SIG-M5 treated with dmso at 0.1 percent for 504 hours (cell line): ENCODE results near the gene LPP.

ENCODE experiments used
- DNase-seq: peaks from one replicate; lab custom pipeline; 2025; ENCODE audit not compliant: unreplicated experiment; lab: John Stamatoyannopoulos, UW

The LPP gene

DNA sequence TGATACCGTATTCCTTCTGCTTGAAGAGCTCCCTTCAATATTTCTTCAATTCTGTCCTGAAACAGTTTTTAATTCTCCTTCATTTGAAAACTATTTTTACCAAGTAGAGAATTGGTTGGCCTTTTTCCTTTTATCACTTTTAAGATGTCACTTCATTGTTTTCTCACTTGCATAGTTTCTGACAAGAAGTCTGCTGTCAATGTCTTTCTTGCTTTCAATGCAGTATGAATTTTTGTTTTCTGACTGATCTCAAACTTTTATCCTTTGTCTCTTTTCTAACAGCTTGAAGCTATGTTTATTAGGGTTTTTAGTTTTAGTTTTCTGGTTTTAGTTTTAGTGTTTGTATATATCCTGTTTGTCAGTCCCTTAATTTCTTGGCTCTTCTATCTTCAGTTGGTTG, 653.0 kb downstream of the LPP start:
- no peak for DNase-seq

DNA sequence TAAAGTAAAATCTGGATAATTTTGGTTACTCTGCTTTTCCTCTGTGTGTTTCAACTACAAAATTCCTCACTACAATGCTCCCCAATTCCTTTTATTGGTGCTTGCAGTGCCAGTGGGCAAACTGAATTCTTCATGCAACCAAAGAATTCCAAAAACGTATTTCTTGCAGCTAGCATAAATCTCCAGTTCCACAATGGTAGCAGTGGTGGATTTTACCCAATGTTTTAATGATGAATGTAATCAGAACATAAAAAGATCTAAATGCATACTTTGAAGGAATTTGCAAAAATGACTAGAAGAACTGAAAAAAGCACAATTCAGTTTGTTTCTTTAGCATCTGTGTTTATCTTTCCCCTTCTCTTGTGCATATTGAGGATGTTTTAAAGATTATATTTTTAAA, 658.2 kb downstream of the LPP start:
- no peak for DNase-seq

DNA sequence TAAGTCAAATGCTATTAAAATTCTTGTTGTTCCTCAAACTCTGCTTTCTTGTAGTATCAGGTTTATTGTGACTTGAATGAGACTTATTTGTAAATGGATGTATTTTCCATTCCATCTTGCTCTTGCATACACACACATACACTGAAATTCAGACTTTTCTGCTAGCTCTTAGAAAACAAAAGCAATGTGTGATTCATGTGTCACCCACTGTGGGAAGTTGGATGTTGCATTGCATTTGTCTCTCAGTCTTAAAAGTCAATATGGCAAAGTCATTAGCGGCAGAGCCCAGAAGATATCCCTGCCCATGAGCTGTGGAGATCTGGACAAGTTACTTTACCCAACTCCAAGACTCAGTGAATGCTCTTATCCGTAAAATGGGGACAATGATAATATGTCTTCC, 660.6 kb downstream of the LPP start:
- DNase-seq: no peak

DNA sequence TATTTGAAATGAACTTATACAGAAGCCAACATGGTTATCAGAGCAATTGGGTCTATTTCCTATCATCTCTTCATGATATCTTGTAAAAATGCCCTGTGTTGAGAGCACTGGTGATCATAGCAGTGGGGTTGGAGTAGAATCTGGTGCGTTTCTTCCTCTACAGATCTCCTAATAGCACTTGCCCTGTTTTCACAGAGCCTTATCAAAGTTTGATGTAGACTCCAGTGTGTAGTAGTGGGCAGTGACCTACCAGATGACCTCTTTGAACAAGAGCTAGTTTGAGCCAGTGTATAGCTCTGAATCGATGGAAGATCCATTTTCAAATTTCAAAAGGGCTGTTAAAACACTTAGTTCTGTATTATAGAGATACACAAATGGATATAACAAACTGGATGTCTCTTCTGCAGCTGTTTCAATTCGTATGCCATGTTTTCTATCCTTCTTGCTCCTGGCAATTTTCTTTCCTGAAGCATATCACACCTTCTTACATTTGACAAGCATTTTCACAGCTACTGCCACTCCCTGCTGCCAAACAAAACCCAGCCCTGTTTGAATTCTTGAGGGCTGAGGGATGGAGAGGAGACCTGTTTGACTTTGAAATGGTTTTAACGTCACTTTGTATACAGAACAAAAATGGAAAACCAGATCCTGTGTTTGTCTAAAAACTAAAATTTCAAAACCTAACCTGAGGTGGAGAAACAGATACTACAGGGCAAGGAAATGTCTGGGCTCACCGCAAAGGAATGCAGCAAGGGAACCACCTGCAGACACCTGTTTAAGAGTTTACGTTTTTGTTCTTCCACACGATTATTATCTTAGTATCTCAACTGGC, 663.4 kb downstream of the LPP start:
- DNase-seq: peak; percentile 60

DNA sequence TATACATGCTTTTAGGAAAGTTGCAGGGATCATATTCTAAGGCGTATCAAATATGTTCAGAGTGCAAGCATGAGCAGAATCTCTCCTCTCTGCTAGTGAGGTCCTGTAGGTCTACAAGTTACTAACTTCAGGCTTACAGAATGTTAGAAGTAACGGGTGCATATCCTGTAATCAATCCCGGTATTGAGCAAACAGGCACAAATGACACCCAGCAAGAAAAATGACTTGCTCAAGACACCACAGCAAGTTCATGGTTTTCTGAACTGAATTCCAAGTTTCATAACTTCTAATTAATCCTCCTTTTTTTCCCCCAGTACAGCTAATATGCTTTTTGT, 663.9 kb downstream of the LPP start:
- peak; percentile 79 for DNase-seq

DNA sequence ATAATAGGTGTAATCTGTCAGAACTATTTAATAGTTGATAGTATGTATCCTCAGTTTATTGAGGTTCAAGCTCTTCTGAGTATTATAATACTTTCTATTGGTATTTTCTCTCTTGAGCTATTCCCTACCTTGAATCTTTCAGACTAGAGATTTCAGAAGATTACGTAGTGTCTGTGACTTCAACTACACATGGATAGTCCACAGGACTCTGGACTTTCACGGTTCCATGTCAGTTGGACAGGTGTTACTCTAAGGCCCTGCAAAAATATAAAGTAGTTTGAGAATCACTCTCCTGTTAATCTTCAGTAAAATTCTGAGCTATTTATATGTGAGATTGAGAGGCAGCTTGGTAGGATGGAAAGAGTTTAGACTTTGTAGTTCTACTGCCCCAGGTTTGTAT, 664.3 kb downstream of the LPP start:
- DNase-seq: no peak

DNA sequence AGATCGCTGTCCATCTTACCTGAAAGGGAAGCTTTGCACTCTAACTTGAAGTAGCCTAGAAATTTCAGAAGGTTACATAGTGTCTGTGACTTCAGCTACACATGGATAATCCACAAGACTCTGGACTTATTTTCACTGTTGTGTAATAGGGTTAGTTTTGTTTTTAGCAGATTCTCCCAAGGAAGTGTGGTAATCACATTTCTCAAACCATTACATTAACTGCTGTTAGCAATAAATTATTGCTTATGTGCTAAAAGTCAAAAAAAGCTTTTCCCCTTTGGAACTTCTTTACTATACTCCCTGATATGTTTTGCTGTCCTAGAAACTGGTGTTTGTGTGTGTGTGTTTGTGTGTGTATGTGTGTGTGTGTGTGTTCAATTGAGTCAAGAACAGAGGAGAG, 666.0 kb downstream of the LPP start:
- peak; percentile 92 for DNase-seq

DNA sequence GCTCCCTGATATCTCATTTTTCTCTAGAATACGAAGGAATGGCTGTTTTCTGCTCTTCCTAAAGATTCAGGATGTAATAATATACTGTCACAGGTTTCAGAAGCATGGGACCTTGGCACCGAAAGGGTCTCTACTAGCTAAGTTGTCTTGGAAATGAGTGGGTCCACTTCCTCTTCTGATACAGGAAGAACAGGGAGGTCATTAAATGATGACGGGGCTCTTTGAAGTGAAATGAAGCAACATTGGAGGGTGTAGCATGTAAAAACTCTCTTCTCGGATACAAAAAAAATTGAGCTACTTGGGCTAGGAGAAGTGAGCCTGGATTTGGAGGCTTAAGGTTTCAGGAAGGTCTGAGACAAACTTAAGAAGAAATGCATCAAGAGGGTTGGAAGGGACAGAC, 668.0 kb downstream of the LPP start:
- peak; percentile 96 for DNase-seq

DNA sequence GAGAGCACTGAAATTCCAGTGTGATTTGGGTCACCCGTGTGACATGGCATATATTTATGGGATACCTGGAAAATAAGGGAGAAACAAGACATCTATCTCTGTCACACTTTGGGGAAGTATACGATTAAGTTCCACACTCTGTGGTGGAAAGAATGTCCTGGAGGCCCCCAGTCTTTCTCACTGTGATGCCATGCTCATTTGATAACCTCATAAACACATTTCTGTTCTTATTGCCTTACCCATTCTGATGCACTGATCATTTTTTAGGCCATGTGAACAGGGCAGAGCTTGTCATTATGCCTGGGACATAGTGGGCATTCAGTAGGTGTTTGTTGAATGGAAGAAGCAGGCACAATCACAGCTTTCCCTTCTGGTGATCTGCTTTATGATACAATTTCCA, 668.5 kb downstream of the LPP start:
- DNase-seq: no peak

DNA sequence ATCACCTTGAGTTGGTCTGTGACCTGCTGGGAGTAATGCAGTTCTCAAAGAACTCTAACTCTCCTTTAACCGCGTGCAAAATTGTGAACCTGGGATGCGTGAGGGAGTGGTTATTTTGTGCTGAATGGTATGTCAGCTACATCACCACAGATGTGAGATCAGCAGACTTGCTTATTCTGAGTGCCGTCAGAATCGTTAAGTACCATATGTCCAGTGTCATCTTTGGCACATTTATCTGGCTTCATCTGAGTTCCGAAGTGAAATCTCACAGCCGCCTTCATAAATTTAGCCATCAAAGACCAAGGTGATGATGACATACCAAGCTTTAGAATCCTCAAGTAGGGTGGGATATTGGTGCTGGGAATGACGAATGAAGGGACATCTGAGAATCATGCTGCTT, 670.6 kb downstream of the LPP start:
- DNase-seq: no peak

DNA sequence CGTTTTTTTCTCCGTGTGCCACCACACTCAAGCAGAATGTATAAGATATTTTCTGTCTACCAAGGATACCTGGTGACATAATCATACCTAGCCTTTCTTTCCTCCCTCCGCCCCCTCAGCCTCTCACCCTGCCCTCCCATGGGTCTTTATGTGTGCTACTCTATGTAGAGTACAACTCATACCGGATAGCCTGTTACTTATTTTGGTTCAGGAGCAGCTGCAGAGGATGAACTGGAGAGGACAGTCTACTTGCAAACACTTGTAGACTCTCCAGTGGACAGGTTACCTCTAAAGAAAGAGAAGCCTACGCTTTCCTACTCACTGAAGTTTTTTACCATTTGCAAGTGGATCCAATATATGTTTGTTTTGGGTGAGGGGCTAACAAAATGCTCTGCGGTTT, 671.9 kb downstream of the LPP start:
- no peak for DNase-seq

DNA sequence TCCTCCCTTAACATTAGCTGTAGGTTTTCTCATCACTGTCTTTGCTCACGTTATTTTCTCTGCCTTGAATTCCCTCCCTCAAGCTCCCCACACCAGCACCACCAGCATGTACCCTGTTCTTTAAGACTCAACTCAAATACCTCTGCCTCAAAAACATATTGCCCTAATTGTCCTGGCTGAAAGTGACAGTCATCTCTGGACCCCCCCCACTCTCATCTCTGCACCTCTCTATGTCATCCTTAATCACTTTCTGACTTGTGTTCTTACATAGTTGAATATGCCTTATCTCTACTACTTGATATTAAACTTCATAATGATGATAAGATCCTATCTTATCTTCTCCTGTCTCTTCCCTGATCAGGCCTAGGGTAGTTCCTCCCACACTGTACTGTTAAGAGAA, 672.6 kb downstream of the LPP start:
- DNase-seq: no peak

DNA sequence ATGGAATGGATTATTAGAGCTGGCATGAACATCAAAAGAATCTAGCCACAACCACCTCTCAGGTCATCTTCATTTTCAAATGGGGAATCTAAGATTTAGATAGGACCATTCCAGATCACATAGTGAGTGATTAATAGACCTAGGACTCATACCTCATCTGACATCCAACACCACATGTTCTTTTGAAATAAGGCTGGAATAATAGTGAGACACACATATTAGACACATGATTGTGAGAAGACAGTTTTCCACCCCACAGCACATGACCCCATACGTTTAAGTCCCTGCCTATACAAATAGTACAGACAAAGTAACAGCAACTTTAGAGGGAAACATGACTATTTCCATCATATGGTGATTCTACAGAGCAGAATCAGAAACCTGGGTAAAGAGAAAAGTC, 673.1 kb downstream of the LPP start:
- DNase-seq: no peak

DNA sequence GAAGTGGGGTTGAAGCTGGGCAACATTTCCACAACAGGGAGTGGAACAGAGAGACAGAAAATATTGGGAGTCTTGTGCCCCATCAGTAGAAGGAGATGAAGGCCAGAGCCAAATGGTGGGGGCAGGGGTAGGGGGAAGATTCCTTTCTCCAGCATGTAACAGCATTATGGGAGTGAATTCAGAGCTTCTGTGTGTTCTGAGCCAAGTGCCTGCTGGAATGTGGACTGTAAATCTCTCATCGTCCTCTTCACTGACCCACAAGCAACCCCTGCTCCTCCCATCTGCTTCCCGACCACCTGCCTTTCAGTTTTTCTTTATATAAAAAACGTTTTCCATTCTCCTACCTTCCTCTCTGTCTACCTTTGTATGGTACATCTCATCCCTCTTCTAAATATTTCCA, 673.6 kb downstream of the LPP start:
- no peak for DNase-seq

DNA sequence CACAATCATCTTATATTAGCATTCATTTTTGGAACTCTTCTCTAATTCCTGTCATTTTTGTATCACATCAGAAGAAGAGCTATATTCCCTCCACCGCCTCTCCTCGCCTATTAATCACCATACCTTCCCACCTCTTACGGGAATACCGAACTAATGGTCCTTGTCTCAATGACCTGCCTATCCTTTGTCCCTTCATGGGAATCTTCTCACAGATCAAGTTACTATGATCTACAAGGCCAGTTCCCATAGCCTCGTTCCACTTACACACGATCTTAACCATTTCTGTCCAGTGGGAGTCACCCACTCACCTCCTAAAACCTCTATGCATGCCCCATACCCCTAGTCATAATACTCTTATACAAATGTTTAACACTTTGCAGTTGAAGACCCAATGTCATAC, 675.2 kb downstream of the LPP start:
- DNase-seq: no peak

DNA sequence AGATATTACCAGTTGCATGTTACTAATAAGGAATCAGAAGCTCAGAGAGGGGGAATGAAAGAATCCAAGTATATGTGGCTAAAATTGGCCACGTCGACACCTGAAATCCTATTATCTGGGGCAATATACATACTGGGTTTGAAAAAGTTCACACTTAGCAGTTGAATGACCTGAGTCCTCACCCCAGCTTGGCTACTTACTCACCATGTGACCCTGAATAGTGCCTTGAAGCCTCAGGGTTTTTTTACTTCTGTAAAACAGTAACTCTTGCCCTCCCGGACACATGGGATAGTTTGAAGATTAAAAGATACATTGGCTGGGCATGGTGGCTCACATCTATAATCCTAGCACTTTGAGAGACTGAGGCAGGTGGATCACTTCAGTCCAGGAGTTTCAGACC, 675.6 kb downstream of the LPP start:
- DNase-seq: no peak

DNA sequence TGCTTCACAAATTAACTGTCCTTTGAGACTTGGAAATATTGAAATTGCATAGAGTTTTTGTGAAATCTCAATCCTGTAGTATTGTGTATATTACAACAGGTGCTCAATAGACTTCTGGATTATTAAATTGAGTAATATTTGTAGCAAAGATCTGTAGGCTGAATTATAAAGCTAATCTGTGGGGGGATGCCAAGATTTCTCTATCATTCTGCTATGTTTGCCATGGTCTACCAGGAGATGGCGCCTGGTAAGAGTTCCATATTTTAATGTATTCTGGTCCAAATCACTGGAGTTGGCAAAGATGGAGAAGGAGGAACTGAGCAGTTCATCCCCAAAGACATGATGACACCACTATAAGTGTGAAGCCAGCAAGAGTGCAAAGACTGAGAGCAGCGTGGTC, 676.9 kb downstream of the LPP start:
- DNase-seq: peak; percentile 77

DNA sequence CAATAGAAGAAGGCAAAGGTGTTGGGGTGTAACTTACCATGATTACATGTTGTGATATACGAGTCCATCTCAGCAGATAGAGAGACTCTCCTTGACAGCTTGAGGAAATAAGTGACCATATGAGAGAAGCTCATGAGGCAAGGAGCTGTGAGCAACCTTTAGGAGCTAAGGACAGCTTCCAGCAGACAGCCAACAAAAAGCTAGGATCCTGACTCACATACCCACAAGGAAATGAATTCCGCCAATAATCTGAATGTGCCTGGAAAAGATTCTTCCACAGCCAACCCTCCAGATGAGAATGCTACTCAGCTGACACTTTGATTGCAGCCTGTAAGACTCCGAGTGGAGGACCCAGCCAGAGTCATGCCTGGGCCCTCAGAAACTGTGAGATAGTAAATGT, 678.2 kb downstream of the LPP start:
- DNase-seq: no peak

DNA sequence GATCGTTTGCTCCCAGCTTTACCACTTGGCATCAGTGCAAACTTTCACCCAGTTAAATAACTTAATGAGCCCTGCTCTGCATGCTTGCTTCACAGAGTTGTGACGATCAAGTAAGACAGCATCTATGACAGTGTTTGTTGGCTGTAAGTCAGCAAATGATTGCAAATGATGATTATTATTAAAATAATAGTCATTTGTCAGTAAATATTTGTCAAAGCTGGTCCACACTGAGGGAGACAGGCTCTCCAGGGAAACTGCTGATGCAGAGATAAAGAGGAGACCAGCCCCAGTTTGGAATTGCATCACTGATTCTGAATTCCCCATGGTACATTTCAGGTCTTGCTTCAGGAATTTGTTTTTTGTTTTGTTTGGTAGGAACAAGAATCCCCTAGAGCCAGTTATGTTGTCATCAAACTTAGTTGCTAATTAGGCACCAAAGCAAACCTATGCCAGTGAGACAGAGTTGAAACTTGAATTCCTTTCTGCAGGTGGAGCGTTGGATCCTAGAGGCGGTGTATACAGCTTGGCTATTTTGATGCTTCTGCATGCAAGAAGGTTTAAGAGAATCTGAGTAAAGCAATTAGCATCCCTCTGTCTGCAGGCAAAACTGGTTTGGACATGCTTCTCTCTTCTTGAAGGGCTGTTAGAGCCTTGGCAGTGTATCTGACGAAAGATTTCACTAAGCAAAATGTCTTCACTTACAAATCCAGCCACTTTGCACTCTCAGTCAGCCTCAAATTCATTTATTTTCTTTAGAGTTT, 679.2 kb downstream of the LPP start:
- DNase-seq: peak; percentile 23

DNA sequence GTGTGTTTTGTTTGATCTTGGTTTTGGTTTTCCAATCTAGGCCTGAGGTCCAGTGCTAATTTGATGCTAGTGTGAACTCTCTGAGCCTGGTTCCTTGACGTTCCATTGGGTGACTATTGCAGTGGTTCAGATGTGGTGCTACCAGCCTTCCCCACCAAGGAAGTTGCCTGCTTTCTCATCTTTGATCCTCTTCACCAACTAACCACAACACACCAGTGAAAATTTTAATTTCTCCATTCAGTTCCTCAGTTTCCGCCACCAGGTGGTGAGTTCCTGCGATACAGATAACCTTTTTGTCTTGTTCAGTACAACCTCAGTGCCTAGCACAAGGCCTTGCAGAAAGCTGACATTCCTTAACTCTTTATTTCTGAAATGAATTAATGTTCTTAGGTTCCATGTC, 680.4 kb downstream of the LPP start:
- DNase-seq: no peak

DNA sequence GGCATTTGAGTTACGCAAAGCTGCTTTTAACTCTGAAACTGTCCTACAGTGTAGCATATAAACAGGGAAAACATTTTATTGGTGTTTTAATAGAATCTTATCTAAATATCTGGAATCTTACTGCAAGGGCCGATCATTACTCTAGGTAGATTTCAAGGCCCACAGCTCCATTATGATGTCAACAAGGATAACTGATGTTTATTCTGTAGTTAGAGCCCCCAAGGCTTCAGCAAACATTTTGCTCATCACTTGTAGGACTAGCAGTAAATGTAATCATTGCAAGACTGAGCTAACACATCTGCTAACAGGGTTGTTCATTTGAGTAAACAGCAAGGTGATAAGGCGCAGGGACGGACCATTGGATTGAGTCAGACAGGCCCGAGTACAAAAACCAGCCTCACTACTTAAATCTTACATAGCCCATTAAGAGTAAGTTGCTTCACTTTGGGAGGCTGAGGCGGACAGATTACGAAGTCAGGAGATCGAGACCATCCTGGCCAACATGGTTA, 685.3 kb downstream of the LPP start:
- no peak for DNase-seq

DNA sequence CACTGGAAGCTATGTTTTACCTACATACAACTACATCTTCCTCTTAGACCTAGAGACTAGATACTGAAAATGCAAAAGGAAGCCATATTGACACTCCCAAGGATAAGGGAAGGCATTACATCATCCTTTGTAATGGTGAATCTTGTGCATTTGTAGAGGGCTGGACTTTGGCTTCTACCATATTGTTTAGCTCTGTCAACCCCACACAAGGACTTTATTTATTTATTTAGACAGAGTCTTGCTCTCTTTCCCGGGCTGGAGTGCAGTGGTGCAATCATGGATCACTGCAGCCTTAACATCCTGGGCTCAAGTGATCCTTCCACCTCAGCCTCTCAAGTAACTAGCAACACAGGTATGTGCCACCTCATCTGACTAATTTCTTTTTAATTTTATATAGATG, 686.3 kb downstream of the LPP start:
- no peak for DNase-seq

DNA sequence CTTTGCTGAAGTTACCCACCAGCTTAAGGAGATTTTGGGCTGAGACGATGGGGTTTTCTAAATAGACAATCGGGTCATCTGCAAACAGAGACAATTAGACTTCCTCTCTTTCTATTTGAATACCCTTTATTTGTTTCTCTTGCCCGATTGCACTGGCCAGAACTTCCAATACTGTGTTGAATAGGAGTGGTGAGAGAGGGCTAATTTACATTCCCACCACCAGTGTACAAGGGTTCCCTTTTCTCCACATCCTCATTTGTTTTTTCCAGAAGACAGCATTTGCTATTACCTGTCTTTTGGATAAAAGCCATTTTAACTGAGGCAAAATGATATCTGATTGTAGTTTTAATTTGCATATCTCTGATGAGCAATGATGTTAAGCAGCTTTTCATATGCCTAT, 687.9 kb downstream of the LPP start:
- DNase-seq: no peak
